A172 (cell line): ENCODE measurements around the gene C16orf89. TPM values are rescaled to one million over a fixed set of nuclear protein-coding genes. Genes with fewer than 3 reads are reported as not detected.
"Not testable (repeated sequence)": the region's sequence is repeated elsewhere in the genome, so short reads cannot be mapped to it uniquely, and the experiment has no call there.

Experiments
- DNase-seq: peaks from one replicate; pipeline ENCODE4 v3.0.0-alpha.2; 2015; ENCODE audit warnings: low spot score
- total RNA-seq: library from RNA; depleted of rRNA; stranded (reverse); fragments of >200 nt; shearing (Covaris generic); gene quantifications from 2 replicates; pipeline ENCODE4 v1.2.3, GENCODE V29; 2014

The C16orf89 gene
- total RNA-seq, 1 experiment from 2014 or later, result not detected

DNA sequence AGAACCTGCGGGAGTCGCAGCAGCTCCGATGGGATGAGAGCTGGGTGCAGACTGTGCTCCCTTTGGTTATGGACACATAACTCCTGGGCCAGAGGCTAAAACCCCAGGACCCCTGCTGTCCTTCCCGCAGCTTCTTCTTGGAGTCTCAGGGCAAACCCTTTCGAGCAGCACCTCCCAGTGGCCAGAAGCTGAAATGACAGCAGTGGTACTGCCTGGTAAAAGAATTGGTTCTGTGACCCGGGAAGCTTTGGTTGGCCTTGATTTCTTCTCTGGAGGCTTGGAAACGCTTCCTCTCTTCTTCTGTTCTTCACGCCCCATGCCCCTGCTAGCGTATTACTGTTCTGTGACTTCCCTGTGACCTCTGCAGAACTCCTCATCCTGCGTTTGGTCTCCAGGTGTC lies 19.0 kb upstream of the C16orf89 start:
- DNase-seq, result peak; percentile 59

DNA sequence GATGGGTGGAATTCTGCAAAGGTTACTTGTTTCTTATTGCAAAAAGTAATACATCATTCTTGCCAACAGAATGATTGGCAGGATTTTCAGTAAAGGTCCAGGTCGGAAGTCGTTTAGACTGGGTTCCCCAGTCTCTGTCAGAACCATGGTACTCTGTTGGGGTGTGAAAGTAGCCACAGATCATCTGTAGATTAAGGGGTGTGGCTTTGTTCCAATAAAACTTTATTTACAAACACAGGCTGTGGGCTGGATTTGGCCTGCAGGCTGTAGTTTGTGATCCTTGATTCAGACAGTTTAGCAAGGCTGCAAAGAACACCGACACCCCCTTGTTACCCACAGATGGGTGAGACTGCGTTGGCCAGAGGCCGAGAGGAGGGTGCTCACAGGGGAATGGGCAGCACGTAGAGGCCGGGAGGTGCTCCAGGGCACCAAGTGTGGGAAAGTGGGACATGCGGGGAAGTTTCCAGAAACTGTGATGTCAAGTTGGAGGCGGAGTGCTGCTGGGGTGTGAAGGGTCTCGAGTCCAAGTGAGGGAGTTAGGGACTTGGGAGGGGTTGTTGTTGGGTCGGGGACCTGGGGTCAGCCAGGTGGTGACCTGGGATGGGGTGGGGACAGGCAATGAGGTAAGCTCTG lies 18.5 kb upstream of the C16orf89 start:
- DNase-seq, result not testable (repeated sequence)

DNA sequence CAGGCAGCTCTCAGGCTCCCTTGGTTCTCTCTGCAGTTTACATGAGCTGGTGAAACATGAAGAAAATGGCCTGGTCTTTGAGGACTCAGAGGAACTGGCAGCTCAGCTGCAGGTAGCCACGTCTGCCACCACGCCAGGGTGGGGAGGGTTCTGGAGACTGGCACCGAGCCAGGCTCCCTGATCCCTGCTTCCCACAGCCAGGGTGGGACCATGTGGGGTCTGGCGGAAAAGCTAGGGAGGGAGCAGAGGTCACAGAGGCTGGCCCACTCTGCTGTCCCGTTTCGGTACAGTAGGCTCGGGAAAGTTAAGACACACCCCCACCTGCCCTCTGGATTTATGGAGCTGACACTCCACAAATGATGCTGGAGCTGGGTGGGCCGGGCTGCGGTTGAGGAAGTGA lies 17.9 kb upstream of the C16orf89 start:
- not testable (repeated sequence) for DNase-seq

DNA sequence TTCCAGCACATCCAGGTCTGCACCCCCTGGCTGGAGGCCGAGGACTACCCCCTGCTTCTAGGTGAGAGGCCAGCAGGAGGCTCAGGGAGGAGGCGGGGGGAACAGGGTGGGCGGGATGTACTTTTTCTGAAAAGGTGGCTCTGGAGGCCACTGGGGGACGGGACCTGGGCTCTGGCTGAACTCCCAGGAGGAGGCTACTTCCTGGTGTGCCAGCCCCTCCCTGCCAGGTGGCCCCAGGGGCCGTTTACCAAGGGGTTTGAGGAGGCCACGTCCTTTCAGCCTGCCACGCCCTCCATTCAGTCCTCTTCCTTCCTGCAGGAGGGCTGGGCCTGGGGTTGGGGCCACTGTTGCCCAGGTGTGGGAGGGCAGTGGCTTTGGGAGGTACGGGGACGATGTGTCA lies 15.2 kb upstream of the C16orf89 start:
- DNase-seq, result not testable (repeated sequence)

DNA sequence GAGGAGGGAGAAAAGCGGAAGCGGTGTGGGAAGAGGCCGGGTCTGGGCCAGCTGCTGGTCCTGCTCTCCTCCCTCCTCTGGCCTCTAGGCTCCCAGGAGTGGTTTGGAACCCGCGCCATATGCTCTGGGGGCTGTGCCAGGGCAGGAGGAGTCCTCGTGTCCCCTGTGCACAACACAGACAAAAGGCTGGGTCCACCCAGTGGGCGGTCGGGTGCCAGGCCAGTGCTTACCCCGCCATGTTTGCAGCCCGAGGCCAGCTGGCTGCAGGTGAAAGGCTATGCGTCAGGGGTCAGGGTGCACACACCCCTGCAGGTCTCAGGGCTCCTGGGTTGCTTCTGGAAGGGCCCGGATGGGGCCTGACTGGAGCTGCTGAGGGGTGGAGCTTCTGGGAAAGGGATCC lies 14.7 kb upstream of the C16orf89 start:
- not testable (repeated sequence) for DNase-seq

DNA sequence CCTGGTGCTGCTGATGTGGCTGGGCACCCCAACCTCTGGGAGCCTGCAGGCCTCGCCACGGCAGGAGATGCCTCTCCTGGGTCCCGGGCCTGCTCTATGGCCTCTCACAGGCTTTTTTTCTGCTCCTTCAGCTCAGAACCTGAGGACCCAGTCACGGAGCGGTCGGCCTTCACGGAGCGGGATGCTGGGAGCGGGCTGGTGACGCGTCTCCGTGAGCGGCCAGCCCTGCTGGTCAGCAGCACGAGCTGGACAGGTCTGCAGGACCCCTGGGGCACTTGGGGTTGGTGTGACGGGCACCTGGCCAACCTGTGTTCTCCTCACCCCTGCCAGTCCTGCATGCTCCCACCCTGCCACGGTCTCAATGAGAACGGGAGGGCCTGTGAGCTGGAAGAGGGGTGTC lies 12.9 kb upstream of the C16orf89 start:
- DNase-seq, result no peak

DNA sequence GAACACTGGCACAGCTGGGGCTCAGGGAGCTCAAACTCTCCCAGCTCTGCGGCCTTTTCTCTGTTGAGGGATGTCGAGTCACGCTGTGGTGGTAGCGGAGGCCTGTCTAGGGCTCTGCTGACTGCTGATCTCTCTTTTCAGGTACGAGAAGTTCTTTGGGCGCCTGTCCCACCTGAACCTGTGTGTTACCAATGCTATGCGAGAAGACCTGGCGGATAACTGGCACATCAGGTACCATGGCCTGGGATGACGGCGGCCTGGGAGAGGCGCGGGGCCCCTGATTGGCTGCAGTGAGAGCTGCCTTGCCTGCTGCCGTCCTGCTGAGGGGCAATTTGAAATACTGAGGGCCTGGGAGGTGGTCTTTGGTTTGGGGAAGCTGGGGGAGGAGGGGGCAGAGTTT lies 11.5 kb upstream of the C16orf89 start:
- no peak for DNase-seq

DNA sequence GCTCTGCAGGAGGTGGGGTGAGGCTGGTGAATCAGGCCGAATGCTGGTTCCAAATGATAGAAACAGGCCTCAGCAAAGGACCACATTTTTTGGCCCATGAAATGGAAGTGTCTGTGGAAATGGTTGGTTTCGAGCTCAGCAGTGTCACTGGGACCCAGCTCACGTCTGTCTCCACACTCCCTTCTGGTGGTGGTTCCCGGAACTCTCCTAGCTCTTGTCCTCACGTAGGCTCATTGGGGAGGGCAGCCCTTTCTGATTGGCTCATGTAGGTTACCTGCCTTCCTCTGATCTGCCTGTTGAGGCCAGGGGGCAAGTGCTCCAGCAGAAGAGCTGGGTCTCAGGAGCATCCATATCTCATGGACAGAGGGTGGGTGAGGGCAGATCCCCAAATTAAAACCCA lies 9.9 kb upstream of the C16orf89 start:
- no peak for DNase-seq

DNA sequence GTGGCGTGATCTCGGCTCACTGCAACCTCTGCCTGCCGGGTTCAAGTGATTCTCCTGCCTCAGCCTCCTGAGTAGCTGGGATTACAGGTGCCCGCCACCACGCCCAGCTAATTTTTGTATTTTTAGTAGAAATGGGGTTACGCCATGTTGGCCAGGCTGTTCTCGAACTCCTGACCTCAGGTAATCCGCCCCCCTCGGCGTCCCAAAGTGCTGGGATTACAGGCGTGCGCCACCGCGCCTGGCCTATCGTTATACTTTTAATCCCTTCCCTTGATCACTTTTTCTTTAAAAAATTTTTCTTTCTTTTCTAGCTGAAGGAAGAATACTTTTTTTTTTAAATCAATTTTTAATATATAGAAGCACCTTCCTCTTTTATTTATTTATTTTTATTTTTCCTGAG lies 8.0 kb upstream of the C16orf89 start:
- DNase-seq, result not testable (repeated sequence)

DNA sequence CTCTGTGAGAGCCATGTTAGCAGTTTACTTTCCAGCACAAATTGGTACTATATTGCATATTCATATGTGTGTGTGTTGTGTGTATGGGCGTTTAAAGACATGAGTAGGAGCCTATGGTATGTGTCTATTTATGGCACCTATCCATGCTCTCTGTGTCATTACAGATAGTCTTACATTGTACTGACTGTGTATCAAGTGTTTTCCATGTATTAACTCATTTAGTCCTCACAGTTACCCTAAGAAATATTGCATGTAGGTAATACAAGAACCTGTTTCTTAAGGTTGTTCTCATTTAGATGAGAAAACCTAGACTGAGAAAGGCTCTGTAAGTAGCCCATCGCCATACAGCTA lies 7.5 kb upstream of the C16orf89 start:
- DNase-seq, result no peak

DNA sequence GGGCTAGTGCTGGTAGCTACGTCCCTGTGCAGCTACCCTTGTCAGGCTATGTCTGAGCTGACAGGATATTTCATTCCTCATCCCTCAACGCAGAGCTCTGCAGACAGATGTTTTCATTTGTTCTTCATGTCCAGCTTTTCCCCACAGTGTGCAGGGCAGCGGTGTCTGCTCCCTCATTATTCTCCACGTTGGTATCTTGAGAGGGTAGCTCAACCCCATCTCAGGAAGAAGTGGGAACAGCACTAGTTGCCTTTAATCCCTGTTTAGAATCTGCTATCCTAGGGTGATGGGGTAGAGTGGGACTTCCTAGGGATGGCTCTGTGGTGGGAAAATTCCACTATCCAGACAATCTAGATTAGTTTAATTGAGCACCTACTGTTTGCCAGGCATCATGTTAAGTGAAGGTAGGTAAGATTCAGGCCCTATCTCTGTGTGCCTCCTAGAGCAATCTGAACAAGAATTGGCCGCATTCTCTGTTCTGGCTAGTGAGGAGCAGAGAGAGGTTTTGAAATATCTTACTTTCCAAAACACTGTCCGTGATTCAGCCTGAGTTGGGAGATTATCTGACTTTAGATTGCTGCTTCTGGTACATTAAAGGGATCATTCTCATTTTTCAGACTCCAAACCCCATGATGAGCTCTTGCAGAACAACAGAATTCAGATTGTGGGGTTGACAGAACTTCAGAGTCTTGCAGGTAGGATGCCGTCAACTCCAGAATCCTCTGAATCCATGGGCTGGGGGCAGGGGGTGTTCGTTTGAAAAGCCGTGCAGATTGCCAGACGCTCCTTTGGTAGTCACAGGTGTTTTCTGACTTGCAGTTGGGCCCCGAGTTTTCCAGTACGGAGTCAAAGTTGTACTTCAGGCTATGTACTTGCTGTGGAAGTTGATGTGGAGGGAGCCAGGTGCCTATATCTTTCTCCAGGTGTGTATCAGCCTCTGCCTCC lies 6.8 kb upstream of the C16orf89 start:
- no peak for DNase-seq

DNA sequence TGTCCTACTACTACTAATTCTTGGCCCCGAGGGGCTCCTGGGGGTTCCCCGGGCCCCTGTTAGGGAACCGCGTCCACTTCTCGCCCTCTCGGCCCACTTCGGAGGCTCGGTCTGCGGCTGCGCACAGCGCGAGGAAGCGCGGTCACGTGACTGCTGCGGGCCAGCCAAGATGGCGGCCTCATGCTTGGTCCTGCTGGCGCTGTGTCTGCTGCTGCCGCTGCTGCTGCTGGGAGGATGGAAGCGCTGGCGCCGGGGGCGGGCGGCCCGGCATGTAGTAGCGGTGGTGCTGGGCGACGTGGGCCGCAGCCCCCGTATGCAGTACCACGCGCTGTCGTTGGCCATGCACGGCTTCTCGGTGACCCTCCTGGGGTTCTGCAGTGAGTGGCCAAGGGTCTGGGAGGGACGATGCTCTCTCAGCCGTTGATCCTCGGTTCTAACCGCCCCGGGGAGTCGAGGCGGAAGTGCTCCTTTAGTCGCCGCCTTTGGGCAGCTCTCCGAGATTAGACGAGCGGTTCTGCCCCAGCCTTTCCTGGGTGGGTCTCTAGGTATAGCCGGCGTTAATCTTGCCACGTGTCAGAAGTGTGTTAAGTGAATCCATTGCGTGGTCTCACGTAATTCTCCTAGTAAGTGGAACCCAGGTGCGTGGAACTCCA lies 6.1 kb upstream of the C16orf89 start, which contains the start of gene ALG1:
ALG1 (plus strand) TSS at position 163 of the 653 bp plus-strand sequence; CDS start at position 170, 7 bp downstream.
- peak; percentile 77 for DNase-seq

DNA sequence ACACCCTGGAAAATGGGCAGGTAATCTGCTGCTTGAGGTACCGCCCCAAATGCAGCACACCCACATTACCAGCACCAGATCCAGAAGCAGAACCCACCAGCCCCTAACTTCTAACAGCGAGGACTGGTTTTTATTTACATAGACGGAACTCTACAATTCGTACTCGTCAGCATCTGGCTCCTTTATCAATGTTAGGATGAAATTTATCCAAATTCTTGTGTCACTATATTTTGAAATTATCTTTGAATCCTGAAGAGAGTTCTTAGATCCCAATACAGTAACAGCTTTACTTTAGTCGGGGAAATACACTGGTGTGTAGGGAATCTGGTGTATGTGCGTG lies 5.6 kb upstream of the C16orf89 start:
- DNase-seq, result no peak

DNA sequence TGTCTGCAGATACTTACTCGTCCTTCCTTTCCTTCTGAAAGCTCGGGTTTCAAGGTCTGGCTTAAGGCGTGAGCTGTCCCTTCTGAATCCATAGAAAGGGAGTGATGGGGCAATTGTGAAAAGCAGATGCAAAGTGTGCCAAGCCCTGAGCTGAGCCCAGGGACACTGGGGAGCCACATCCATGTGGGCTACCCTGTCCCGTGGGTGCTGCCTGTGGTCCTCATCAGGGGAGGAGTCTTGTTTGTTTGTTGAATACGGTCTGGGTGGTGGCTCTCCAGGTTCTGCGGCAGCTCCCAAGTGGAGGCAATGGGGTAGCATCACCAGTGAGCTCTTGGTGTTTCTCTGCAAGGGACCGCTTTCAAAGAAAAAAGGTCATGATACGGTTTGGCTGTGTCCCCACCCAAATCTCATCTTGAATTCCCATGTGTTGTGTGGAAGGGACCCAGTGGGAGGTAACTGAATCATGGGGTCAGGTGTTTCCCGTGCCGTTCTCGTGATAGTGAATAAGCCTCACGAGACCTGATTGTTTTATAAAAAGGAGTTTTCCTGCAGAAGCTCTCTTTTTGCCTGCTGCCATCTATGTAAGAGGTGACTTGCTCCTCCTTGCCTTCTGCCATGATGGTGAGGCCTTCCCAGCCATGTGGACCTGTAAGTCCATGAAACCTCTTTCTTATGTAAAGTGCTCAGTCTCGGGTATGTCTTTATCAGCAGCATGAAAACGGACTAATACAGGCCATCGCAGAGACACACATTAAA lies 4.9 kb upstream of the C16orf89 start:
- no peak for DNase-seq

DNA sequence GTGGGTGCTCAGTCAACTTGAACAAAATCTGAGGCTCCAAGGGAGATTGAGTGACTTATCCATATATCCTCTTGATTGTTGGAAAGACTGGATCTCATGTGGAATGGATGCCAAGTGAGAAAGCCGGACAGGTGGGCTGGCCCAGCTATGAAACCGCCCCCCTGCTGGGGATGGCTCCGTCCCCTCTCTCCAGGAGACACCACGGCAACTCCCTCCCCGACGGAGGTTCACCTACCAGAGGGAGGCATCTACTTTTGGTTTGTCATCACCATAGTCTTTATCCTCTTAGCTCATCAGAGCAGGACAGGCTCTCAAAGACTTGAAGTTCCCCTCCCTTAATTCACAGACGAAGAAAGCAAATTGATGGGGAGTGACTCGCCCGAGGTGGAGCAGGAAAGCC lies 4.1 kb upstream of the C16orf89 start:
- DNase-seq, result no peak

DNA sequence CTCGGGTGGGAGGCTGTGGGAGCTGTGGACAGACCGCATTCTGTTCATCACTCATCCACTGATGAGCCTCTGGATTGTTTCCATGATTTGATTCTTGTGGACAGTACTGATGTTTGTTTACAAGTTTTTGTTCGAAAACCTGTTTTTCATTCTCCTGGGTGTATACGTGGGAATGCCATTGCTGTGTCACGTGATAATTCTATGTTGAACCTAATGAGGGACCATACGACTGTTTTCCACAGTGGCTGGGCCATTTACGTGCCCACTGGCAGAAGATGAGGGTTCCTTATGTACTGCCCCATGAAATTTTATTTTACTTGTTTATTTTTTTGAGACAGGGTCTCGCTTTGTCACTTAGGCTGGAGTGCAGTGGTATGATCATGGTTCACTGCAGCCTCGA lies 3.3 kb upstream of the C16orf89 start:
- no peak for DNase-seq

DNA sequence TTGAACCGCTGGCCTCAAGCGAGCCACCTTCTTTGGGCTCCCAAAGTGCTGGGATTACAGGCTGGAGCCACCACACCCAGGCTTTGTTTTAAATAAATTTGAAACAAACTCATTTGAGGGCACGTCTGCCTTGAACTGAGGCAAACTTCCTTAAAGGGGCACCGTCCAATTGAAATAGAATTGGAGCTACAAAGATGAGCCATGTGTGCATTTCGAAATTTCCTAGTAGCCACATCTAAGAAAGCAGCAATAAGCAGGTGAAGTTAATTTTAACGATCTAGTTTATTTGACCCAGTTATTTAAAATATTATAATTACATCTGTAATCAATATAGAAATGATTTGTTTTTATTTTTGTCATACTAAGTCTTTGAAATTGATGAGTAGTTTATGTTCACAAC lies 755 bp upstream of the C16orf89 start:
- DNase-seq, result no peak

DNA sequence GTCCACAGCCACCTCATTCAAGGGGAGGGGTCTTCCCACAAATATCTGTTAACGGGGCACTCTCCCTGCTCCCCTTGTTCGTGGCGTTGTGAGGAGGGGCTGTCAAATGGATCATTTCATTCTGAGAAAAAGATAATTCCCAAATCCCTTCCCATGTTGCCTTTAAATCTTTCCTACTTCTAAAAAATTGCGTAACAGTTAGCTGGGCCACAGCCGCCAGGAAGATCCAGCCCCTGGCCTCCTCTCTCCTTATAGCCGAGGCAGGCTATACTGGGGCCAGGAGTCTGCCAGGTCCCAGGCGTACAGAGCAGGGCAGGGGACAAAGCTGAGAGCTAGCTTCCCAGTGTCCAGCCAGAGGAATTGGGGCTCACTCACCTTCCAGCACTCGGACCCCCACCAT lies 430 bp downstream of the C16orf89 start:
- DNase-seq, result no peak

DNA sequence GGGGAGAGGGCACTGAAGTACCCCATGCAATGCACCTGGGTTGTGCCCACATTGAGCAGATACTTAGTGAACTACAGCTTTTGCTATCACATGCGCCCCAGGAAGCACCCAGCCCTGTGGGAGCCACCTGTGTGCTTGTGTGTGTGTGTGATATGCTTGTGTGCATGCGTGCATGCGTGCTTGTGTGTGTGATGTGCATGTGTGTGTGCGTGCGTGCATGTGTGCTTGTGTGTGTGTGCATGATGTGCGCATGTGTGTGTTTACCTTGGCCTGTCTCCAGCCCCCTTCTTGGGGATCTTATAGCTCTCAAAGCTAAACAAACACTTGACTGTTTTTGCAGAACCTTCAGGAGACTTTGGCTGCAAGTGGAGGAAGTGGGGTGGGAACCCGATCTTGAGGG lies 841 bp downstream of the C16orf89 start:
- no peak for DNase-seq

DNA sequence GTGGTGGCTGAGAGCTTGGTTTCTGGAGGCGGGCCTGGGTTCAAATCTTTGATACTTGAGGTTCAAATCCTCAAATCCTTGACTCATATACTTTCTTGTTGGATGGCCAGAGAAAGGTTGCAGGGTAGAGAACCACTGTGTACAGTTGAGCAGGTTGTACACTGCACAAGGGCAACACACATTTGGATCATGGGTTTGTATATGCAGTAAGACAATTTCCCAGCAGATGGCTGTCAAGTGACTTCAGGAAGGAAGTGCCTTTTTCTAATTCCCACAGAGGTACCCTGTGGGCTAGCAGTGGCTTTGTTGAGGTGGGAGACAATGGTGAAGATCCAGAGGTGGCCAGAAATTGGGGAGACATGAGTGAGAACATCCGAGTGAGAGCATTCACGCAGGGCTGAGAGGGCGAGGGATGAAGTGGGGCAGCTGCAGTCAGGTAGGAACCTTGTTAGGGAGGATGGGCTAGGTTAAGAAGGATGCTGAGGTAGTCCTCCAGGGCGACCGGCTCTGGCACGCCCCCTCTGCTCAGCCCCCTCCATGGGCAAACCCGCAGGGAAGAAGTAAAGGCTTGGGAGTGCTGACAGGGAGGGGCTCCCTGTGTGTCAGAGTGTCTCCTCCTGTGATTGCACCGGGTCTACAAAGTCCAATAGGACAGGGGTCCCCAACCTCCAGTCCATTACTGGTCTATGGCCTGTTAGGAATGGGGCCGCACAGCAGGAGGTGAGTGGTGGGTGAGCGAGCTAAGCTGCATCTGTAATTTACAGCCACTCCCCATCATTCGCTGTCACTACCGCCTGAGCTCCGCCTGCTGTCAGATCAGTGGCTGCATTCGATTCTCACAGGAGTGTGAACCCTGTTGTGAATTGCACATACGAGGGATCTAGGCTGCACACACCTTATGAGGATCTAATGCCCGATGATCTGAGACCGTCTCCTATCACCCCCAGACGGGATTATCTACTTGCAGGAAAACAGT lies 2.7 kb downstream of the C16orf89 start:
- no peak for DNase-seq

DNA sequence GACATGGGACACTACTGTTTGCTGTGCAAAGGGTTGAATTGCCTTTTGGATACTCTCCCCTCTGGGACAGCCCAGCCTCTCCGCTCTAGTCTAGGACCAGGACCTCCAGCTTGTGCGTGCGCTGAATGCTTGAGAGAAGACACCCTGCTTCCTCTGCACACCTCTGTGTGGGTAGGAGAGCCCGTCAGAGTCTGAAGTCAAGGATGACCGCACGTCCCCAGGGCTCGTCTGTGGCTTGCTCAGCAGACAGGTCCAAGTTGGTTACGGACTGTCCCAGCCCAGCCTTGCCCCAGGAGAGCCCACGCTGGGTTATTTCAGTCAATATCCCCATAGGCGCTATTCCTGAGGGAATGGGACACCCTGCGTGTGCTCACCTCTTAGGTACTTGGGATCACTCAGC lies 3.7 kb downstream of the C16orf89 start:
- no peak for DNase-seq
